ENCODE results near the gene GCAT.
A peak's percentile ranks its signal among the peaks of the same experiment; 100 is the strongest.

The GCAT gene

GRCh38 chr22:37855462-37855861, 47.7 kb downstream of the GCAT start:
- Mint-ChIP-seq H3K36me3 (peaks cover 60% of the 10 kb centered on the region), H3K27ac (no peak overlapping the region), H3K4me1 (peaks cover 32% of the 10 kb centered on the region), H3K27me3 (no peaks in the 10 kb centered on the region), H3K4me3 (no peak overlapping the region), H3K9me3 (no peaks in the 10 kb centered on the region)
- CTCF ChIA-PET: interaction anchor here (1.0 to 3.8 kb wide), 4 partner anchors 9 to 115 kb away, joined by 3 to 27 read pairs (median 4); no protein-coding TSS in a partner anchor
- no peak for DNase-seq

- peaks cover 7% of the 10 kb centered on the region for H3K4me1 Mint-ChIP-seq
- H3K27me3 Mint-ChIP-seq: no peaks in the 10 kb centered on the region
- CTCF ChIA-PET: interaction anchor here (1.7 to 3.7 kb wide), 4 partner anchors 37 to 72 kb away, joined by 4 to 98 read pairs (median 16); no protein-coding TSS in a partner anchor
- no peak for DNase-seq
- no peak overlapping the region for H3K27ac Mint-ChIP-seq
- H3K36me3 Mint-ChIP-seq: peaks cover 49% of the 10 kb centered on the region
- H3K9me3 Mint-ChIP-seq: no peaks in the 10 kb centered on the region
- no peak overlapping the region for H3K4me3 Mint-ChIP-seq
These were observed 53.2 kb downstream of the GCAT start for GRCh38 chr22:37860796-37861421.

DNA sequence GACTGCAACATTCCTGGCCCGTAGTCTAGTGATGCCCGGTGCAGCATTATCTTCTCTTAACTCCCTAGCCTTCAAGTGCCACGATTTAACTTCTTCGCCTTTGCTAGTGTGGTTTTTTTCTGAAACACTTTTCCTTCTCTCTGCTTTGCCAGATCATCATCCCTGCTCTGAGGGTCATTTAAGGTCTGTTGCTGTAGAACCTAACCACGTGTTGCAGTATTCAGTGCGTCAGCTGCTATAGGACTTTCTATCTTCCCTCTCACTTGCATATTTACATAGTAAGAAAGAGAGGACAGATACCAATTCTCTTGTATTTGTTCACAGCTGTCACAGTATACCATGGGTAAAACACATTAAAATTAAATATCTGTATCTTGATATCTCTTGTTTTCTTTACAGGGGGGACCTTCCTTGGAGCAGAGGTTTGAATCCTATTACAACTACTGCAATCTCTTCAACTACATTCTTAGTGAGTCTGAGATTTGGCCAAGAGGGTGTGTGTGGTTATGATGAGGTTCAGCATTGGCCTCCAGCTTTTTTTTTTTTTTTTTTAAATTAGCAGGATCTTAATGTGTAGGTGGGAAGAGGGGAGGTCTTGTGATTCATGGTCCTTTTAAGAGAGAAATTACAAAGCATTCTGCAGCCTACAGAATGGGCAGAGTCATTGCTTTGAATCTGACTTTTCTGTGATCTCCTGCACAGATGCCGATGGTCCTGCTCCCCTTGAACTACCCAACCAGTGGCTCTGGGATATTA, 55.0 kb downstream of the GCAT start:
- no peaks in the 10 kb centered on the region for H3K27me3 Mint-ChIP-seq
- peaks cover 45% of the 10 kb centered on the region for H3K36me3 Mint-ChIP-seq
- DNase-seq: no peak
- no peak overlapping the region for H3K4me3 Mint-ChIP-seq
- peak overlapping the region; percentile 13 for H3K27ac Mint-ChIP-seq
- no peaks in the 10 kb centered on the region for H3K9me3 Mint-ChIP-seq
- H3K4me1 Mint-ChIP-seq: peaks cover 7% of the 10 kb centered on the region
- CTCF ChIA-PET: interaction anchor here (0.6 to 3.7 kb wide), 31 partner anchors 9 to 589 kb away, joined by 3 to 98 read pairs (median 4); partner anchors contain the start of genes ANKRD54, EIF3L, GALR3 and GCAT

DNA sequence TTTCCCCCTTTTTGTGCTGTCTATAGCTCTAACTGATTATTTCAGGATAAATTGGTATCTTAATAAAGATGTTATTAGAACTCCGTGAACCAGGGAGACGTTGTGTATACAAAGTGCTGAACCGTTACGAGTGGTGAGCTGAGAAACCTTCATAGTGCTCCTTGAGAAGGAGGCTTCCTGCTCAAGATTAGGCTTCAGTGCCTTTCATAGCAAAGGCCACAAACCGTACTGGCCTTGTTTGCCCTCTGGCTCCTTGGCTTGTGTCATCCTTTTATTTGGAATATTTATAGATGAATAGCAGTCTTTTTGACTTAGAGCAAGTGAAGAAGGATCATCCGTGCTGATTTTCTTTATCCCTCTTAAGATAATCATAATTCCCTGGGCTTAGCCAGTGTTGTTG, 57.8 kb downstream of the GCAT start:
- CTCF ChIA-PET: interaction anchor here (1.7 to 2.9 kb wide), 2 partner anchors 12 to 68 kb away, joined by 4 to 27 read pairs; no protein-coding TSS in a partner anchor
- DNase-seq: no peak
- Mint-ChIP-seq H3K4me1 (peaks cover 3% of the 10 kb centered on the region), H3K4me3 (no peak overlapping the region), H3K27me3 (no peaks in the 10 kb centered on the region), H3K36me3 (peaks cover 45% of the 10 kb centered on the region), H3K27ac (no peak overlapping the region), H3K9me3 (no peaks in the 10 kb centered on the region)
